ENCODE data around the gene CASP3.
"Not testable (repeated sequence)": the region's sequence is repeated elsewhere in the genome, so short reads cannot be mapped to it uniquely, and the experiment has no call there.

The CASP3 gene

GRCh38 chr4:184636144-184636543 is 13.1 kb downstream of the CASP3 start:
- POLR2A ChIA-PET: interaction anchor here (2.6 kb wide), 1 partner anchor 13 kb away, joined by 10 read pairs; the partner anchor contains the start of genes CASP3 and PRIMPOL
- no peak for DNase-seq (ENCODE audit: extremely low spot score)
- CTCF ChIA-PET: no interaction called here
- TF ChIP-seq LEF1 (IDR thresholded peaks at IDR 0.05; ENCODE audit: borderline replicate concordance) (no peak), FOXK2 (IDR thresholded peaks at IDR 0.05) (no peak), SP1 (IDR thresholded peaks at IDR 0.05) (no peak), ARNT (IDR thresholded peaks at IDR 0.05) (no peak), ZNF384 (IDR thresholded peaks at IDR 0.05) (no peak), BHLHE40 (IDR thresholded peaks at IDR 0.05; ENCODE audit: borderline replicate concordance) (no peak), TARDBP (IDR thresholded peaks at IDR 0.05) (no peak), SUZ12 (IDR thresholded peaks at IDR 0.05) (no peak), L3MBTL2 (conservative IDR thresholded peaks at IDR 0.05) (no peak)
- TF ChIP-seq, protein P1, sequence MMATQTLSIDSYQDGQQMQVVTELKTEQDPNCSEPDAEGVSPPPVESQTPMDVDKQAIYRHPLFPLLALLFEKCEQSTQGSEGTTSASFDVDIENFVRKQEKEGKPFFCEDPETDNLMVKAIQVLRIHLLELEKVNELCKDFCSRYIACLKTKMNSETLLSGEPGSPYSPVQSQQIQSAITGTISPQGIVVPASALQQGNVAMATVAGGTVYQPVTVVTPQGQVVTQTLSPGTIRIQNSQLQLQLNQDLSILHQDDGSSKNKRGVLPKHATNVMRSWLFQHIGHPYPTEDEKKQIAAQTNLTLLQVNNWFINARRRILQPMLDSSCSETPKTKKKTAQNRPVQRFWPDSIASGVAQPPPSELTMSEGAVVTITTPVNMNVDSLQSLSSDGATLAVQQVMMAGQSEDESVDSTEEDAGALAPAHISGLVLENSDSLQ (IDR thresholded peaks at IDR 0.05): no peak

GRCh38 chr4:184635381-184635780 is 13.9 kb downstream of the CASP3 start:
- no peak for TF ChIP-seq BHLHE40 (IDR thresholded peaks at IDR 0.05; ENCODE audit: borderline replicate concordance)
- TF ChIP-seq ZNF384 (IDR thresholded peaks at IDR 0.05): no peak
- TF ChIP-seq TARDBP (IDR thresholded peaks at IDR 0.05): no peak
- no peak for TF ChIP-seq SP1 (IDR thresholded peaks at IDR 0.05)
- TF ChIP-seq FOXK2 (IDR thresholded peaks at IDR 0.05): no peak
- no peak for TF ChIP-seq HDGF (IDR thresholded peaks at IDR 0.05; ENCODE audit: borderline replicate concordance)
- TF ChIP-seq, protein P1 (IDR thresholded peaks at IDR 0.05): no peak
- no peak for TF ChIP-seq SUZ12 (IDR thresholded peaks at IDR 0.05)
- CTCF ChIA-PET: no interaction called here
- POLR2A ChIA-PET: interaction anchor here (2.6 kb wide), 1 partner anchor 13 kb away, joined by 10 read pairs; the partner anchor contains the start of genes CASP3 and PRIMPOL
- no peak for DNase-seq (ENCODE audit: extremely low spot score)

DNA sequence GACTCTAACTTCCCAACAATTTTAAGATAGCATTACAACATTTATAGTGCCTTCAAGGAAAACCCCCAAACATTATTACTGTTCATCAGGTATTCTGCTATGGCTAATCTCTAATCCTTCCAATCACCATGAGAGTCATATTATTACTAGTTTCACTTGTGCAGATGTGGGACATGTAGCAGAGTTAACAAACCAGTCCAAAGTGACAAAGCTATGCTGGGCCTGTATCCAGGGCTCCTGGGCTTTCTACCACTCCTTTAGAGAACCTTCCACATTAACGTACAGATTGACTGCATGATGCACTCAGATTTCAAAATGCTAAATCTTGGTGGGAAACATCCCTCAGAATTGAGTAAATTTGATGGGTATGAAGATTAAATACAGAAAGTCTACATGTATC is 16.4 kb downstream of the CASP3 start:
- TF ChIP-seq ARNT (IDR thresholded peaks at IDR 0.05) (no peak), TARDBP (IDR thresholded peaks at IDR 0.05) (no peak), LEF1 (IDR thresholded peaks at IDR 0.05; ENCODE audit: borderline replicate concordance) (no peak), SUZ12 (IDR thresholded peaks at IDR 0.05) (no peak), FOXM1 (IDR thresholded peaks at IDR 0.05; ENCODE audit: borderline replicate concordance) (no peak)
- TF ChIP-seq, protein P1 (IDR thresholded peaks at IDR 0.05): no peak
- no peak for DNase-seq (ENCODE audit: extremely low spot score)
- POLR2A ChIA-PET: interaction anchor here (1.6 kb wide), 1 partner anchor 16 kb away, joined by 7 read pairs; the partner anchor contains the start of genes CASP3 and PRIMPOL
- CTCF ChIA-PET: no interaction called here

DNA sequence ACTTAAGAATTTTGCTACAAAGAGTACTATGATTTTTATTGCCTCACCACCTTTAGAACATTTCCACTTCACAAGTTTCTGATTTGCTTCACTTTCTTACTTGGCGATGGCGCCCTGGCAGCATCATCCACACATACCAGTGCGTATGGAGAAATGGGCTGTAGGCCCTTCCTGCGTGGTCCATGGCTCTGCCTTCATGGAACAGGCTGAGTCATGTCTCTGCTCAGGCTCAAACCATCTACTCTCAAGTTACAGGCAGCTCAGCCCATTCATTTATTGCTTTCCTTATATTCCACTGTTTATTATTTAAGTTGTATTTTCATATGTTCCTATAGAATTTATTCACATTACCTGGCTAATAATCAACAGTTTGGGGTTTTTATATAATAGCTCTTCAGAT is 21.1 kb downstream of the CASP3 start:
- ChIA-PET POLR2A (no interaction called here), CTCF (no interaction called here)
- no peak for DNase-seq (ENCODE audit: extremely low spot score)
- TF ChIP-seq FOXA1 (IDR thresholded peaks at IDR 0.05) (no peak), L3MBTL2 (conservative IDR thresholded peaks at IDR 0.05) (no peak), FOXM1 (IDR thresholded peaks at IDR 0.05; ENCODE audit: borderline replicate concordance) (no peak), SUZ12 (IDR thresholded peaks at IDR 0.05) (no peak), LEF1 (IDR thresholded peaks at IDR 0.05; ENCODE audit: borderline replicate concordance) (no peak), ARNT (IDR thresholded peaks at IDR 0.05) (no peak), BHLHE40 (IDR thresholded peaks at IDR 0.05; ENCODE audit: borderline replicate concordance) (no peak), SP1 (IDR thresholded peaks at IDR 0.05) (no peak), ZNF384 (IDR thresholded peaks at IDR 0.05) (no peak), TARDBP (IDR thresholded peaks at IDR 0.05) (no peak), CTBP1 (IDR thresholded peaks at IDR 0.05; ENCODE audit: borderline replicate concordance) (no peak), ELF4 (IDR thresholded peaks at IDR 0.05) (no peak), NFRKB (IDR thresholded peaks at IDR 0.05) (no peak), FOXK2 (IDR thresholded peaks at IDR 0.05) (no peak), HDGF (IDR thresholded peaks at IDR 0.05; ENCODE audit: borderline replicate concordance) (no peak)
- TF ChIP-seq, protein P1 (IDR thresholded peaks at IDR 0.05): no peak

- ChIA-PET POLR2A (interaction anchor here (1.6 kb wide), 1 partner anchor 108 kb away, joined by 3 read pairs; the partner anchor contains the start of gene CENPU), CTCF (interaction anchor here (0.6 to 0.7 kb wide), 2 partner anchors 23 to 67 kb away, joined by 3 to 5 read pairs; no protein-coding TSS in a partner anchor)
- DNase-seq (ENCODE audit: extremely low spot score): not testable (repeated sequence)
These were observed 23.3 kb downstream of the CASP3 start for GRCh38 chr4:184625783-184626596.

Measured in HEK293T (cell line).